Activated naive CD4-positive, alpha-beta T cell treated with anti-CD3 and anti-CD28 coated beads, Interleukin-2, amount 50 U/mL, for 24 hours (primary cell): ENCODE data around the gene DQX1.

Source experiments
- H3K27ac Mint-ChIP-seq: one replicate; pipeline ENCODE4 v1.8.0; 2021; ENCODE audit warnings: mild to moderate bottlenecking, mixed read lengths
- H3K27me3 Mint-ChIP-seq: one replicate; pipeline ENCODE4 v1.8.0; 2021; ENCODE audit warnings: mixed read lengths
- H3K36me3 Mint-ChIP-seq: one replicate; pipeline ENCODE4 v1.8.0; 2021; ENCODE audit warnings: mixed read lengths
- H3K4me1 Mint-ChIP-seq: one replicate; pipeline ENCODE4 v1.8.0; 2021; ENCODE audit warnings: mixed read lengths
- H3K4me3 Mint-ChIP-seq: one replicate; pipeline ENCODE4 v1.8.0; 2021; ENCODE audit warnings: mild to moderate bottlenecking, mixed read lengths
- H3K9me3 Mint-ChIP-seq: one replicate; pipeline ENCODE4 v1.8.0; 2021; ENCODE audit warnings: mixed read lengths

Gene DQX1

GRCh38 chr2:74558284-74559230 is 32.5 kb upstream of the DQX1 start:
- Mint-ChIP-seq H3K4me3 (no peak overlapping the region), H3K27me3 (peaks cover 3% of the 10 kb centered on the region), H3K9me3 (no peaks in the 10 kb centered on the region), H3K36me3 (no peaks in the 10 kb centered on the region), H3K27ac (no peak overlapping the region), H3K4me1 (peaks cover 9% of the 10 kb centered on the region)

- peaks cover 1% of the 10 kb centered on the region for H3K27me3 Mint-ChIP-seq
- peak overlapping the region; percentile 47 for H3K4me3 Mint-ChIP-seq
- peaks cover 9% of the 10 kb centered on the region for H3K4me1 Mint-ChIP-seq
- H3K27ac Mint-ChIP-seq = no peak overlapping the region
- no peaks in the 10 kb centered on the region for H3K36me3 Mint-ChIP-seq
- no peaks in the 10 kb centered on the region for H3K9me3 Mint-ChIP-seq
These were observed 30.9 kb upstream of the DQX1 start for GRCh38 chr2:74556831-74557370.

DNA sequence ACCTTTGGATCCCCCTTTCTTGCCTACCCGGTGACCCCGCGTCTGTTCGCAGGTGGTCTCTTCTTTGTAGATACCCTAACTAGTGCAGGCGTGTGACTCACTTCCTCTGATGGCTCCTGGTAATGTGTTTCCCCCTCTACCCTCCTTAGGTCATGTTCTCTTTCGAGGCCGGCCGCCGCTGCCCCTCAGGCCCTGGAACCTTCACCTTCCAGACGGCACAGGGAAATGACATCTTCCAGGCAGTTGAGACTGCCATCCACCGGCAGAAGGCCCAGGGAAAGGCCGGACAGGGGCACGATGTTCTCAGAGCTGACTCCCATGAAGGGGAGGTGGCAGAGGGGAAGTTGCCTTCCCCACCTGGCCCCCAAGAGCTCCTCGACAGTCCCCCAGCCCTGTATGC is 30.1 kb upstream of the DQX1 start:
- H3K36me3 Mint-ChIP-seq = no peaks in the 10 kb centered on the region
- peaks cover 8% of the 10 kb centered on the region for H3K27me3 Mint-ChIP-seq
- no peaks in the 10 kb centered on the region for H3K9me3 Mint-ChIP-seq
- H3K27ac Mint-ChIP-seq = peak overlapping the region; percentile 84
- H3K4me1 Mint-ChIP-seq = peaks cover 9% of the 10 kb centered on the region
- peak overlapping the region; percentile 58 for H3K4me3 Mint-ChIP-seq

DNA sequence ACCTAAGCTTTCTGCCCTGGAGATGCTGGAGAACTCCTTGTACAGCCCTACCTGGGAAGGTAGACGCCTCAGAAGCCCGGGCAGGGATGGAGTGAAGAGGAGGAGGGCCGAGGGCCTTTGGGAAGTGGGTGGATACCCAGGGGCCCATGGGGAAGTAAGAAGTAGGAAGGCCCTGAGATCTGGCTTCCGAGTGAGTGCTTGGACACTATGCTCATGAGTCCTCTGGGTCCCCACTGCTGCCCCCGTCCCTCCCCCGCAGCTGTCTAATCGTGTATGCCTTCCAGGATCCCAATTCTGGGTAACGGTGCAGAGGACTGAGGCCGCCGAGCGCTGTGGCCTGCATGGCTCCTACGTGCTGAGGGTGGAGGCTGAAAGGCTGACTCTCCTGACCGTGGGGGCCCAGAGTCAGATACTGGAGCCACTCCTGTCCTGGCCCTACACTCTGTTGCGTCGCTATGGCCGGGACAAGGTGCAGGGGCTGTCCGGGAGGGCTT is 29.6 kb upstream of the DQX1 start:
- H3K27ac Mint-ChIP-seq = peak overlapping the region; percentile 88
- H3K4me1 Mint-ChIP-seq = peaks cover 9% of the 10 kb centered on the region
- H3K36me3 Mint-ChIP-seq = no peaks in the 10 kb centered on the region
- peak overlapping the region; percentile 95 for H3K4me3 Mint-ChIP-seq
- no peaks in the 10 kb centered on the region for H3K9me3 Mint-ChIP-seq
- peaks cover 9% of the 10 kb centered on the region for H3K27me3 Mint-ChIP-seq

GRCh38 chr2:74554820-74555531 is 28.9 kb upstream of the DQX1 start:
- peak overlapping the region; percentile 95 for H3K4me3 Mint-ChIP-seq
- H3K9me3 Mint-ChIP-seq = no peaks in the 10 kb centered on the region
- peaks cover 14% of the 10 kb centered on the region for H3K27me3 Mint-ChIP-seq
- H3K4me1 Mint-ChIP-seq = peaks cover 9% of the 10 kb centered on the region
- H3K27ac Mint-ChIP-seq = peak overlapping the region; percentile 88
- no peaks in the 10 kb centered on the region for H3K36me3 Mint-ChIP-seq

GRCh38 chr2:74553892-74554819 is 28.1 kb upstream of the DQX1 start, which contains the start of the genes DOK1 and LOXL3:
DOK1 (plus strand) TSS chr2:74554720; CDS start chr2:74554755, 35 bp downstream.
LOXL3 (minus strand) TSS chr2:74553942; CDS start chr2:74552634, 1,308 bp downstream.
- H3K36me3 Mint-ChIP-seq = no peaks in the 10 kb centered on the region
- H3K27me3 Mint-ChIP-seq = peaks cover 19% of the 10 kb centered on the region
- peak within 1 kb of the TSS; percentile 88 for H3K27ac Mint-ChIP-seq
- peak within 1 kb of the TSS; percentile 95 for H3K4me3 Mint-ChIP-seq
- H3K9me3 Mint-ChIP-seq = no peaks in the 10 kb centered on the region
- H3K4me1 Mint-ChIP-seq = peaks cover 9% of the 10 kb centered on the region

GRCh38 chr2:74552914-74553811 is 27.1 kb upstream of the DQX1 start:
- Mint-ChIP-seq H3K27me3 (peaks cover 23% of the 10 kb centered on the region), H3K4me1 (peaks cover 13% of the 10 kb centered on the region), H3K4me3 (peak overlapping the region; percentile 67), H3K9me3 (no peaks in the 10 kb centered on the region), H3K36me3 (no peaks in the 10 kb centered on the region), H3K27ac (peak overlapping the region; percentile 43)

- peaks cover 16% of the 10 kb centered on the region for H3K4me1 Mint-ChIP-seq
- peak overlapping the region; percentile 55 for H3K4me3 Mint-ChIP-seq
- H3K9me3 Mint-ChIP-seq = no peaks in the 10 kb centered on the region
- H3K27ac Mint-ChIP-seq = no peak overlapping the region
- H3K36me3 Mint-ChIP-seq = no peaks in the 10 kb centered on the region
- H3K27me3 Mint-ChIP-seq = peaks cover 31% of the 10 kb centered on the region
These were observed 26.2 kb upstream of the DQX1 start for GRCh38 chr2:74551942-74552913.

- Mint-ChIP-seq H3K4me3 (no peak overlapping the region), H3K4me1 (peaks cover 16% of the 10 kb centered on the region), H3K36me3 (no peaks in the 10 kb centered on the region), H3K27ac (peak overlapping the region; percentile 10), H3K9me3 (no peaks in the 10 kb centered on the region), H3K27me3 (peaks cover 33% of the 10 kb centered on the region)
These were observed 25.5 kb upstream of the DQX1 start for GRCh38 chr2:74551530-74551929.

- Mint-ChIP-seq H3K4me1 (peaks cover 10% of the 10 kb centered on the region), H3K4me3 (peak overlapping the region; percentile 56), H3K27ac (no peak overlapping the region), H3K9me3 (no peaks in the 10 kb centered on the region), H3K27me3 (peaks cover 33% of the 10 kb centered on the region), H3K36me3 (no peaks in the 10 kb centered on the region)
These were observed 24.2 kb upstream of the DQX1 start for GRCh38 chr2:74550231-74550630.

GRCh38 chr2:74548900-74549826 is 23.1 kb upstream of the DQX1 start:
- no peaks in the 10 kb centered on the region for H3K9me3 Mint-ChIP-seq
- H3K27ac Mint-ChIP-seq = no peak overlapping the region
- H3K4me1 Mint-ChIP-seq = peaks cover 7% of the 10 kb centered on the region
- peaks cover 33% of the 10 kb centered on the region for H3K27me3 Mint-ChIP-seq
- peak overlapping the region; percentile 45 for H3K4me3 Mint-ChIP-seq
- H3K36me3 Mint-ChIP-seq = no peaks in the 10 kb centered on the region

- peak overlapping the region; percentile 83 for H3K4me3 Mint-ChIP-seq
- no peaks in the 10 kb centered on the region for H3K36me3 Mint-ChIP-seq
- no peak overlapping the region for H3K27ac Mint-ChIP-seq
- peaks cover 7% of the 10 kb centered on the region for H3K4me1 Mint-ChIP-seq
- no peaks in the 10 kb centered on the region for H3K9me3 Mint-ChIP-seq
- H3K27me3 Mint-ChIP-seq = peaks cover 33% of the 10 kb centered on the region
These were observed 22.4 kb upstream of the DQX1 start for GRCh38 chr2:74548285-74548899.
